K562 (cell line): ENCODE results near the gene CCT7. TPM values are rescaled to one million over a fixed set of nuclear protein-coding genes. Genes with fewer than 3 reads are reported as not detected.

ENCODE experiments used
- ATAC-seq: fragments of 200-7000 bp; cut with Tn5 transposase; 3 replicates; pipeline ENCODE4 v1.9.1; 2020; ENCODE audit warnings: moderate library complexity
- BruUV-seq: library from RNA; stranded (reverse); fragments of 400-500 nt; replicated peaks from 2 replicates; lab custom pipeline; 2021; lab: Mats Ljungman, UMichigan
- CTCF ChIA-PET: fragments of 300-600 bp; formaldehyde crosslinking; extraction: SDS; loops from one replicate; lab custom pipeline; 2021; ENCODE audit warnings: low intra/inter-chr PET ratio; lab: Yijun Ruan, JAX
- POLR2A ChIA-PET: fragments of 300-600, 350-650 bp; sonication (Branson Sonifier 250); formaldehyde crosslinking; extraction: SDS; loops from one replicate; lab custom pipeline; 2021; ENCODE audit warnings: antibody characterized with exemption, inconsistent platforms; lab: Yijun Ruan, JAX
- DNase-seq, 4 experiments: peaks; one replicate each; pipeline versions ENCODE4 v3.0.0 to v3.0.0-alpha.2; 2011 to 2018; ENCODE audit warnings: low spot score in 3 of 4, mixed read lengths in 3 of 4; ENCODE audit errors: extremely low read depth in 1 of 4
- FAIRE-seq: peaks from 2 replicates; lab custom pipeline; 2011; peaks lifted over from hg19 to GRCh38; lab: Jason Lieb, UNC
- H2AFZ ChIP-seq: 2 replicates; pipeline ENCODE4 v1.6.0; 2011; ENCODE audit warnings: low read depth, low read length, control low read depth, inconsistent platforms
- H3K27ac ChIP-seq: fragments of 200-600 bp; 3 replicates; pipeline ENCODE4 v1.8.0; 2011; ENCODE audit warnings: low read depth, mild to moderate bottlenecking, control low read depth, inconsistent platforms, low read length, moderate library complexity, mixed read lengths; ENCODE audit errors: extremely low read depth
- H3K27me3 ChIP-seq, 2 experiments: fragments of 300-600 bp in 1 of 2; 2 replicates in 1 of 2; 3 replicates in 1 of 2; pipeline versions ENCODE4 v1.6.0 to v1.8.0; 2011; ENCODE audit warnings: inconsistent platforms in 2 of 2, low read length in 2 of 2, mild to moderate bottlenecking in 1 of 2, mixed read lengths in 1 of 2, moderate library complexity in 1 of 2; ENCODE audit not compliant: control insufficient read depth in 2 of 2, insufficient read depth in 2 of 2
- H3K36me3 ChIP-seq: fragments of 300-600 bp; 3 replicates; pipeline ENCODE4 v1.8.0; 2011; ENCODE audit warnings: mild to moderate bottlenecking, low read length, inconsistent platforms; ENCODE audit not compliant: control insufficient read depth, insufficient read depth
- H3K4me1 ChIP-seq, 2 experiments: fragments of 200-600 bp in 1 of 2; replicated peaks in 1 of 2; 2 replicates in 1 of 2; 3 replicates in 1 of 2; pipeline versions ENCODE4 v1.5.1 to v1.8.0; 2011; ENCODE audit warnings: inconsistent platforms in 2 of 2, low read length in 2 of 2, mild to moderate bottlenecking in 1 of 2, mixed read lengths in 1 of 2, moderate library complexity in 1 of 2; ENCODE audit not compliant: control insufficient read depth in 2 of 2, insufficient read depth in 2 of 2
- H3K4me2 ChIP-seq: 2 replicates; pipeline ENCODE4 v1.6.1; 2011; ENCODE audit warnings: low read length, control low read depth, inconsistent platforms, mixed read lengths; ENCODE audit not compliant: insufficient read depth
- H3K4me3 ChIP-seq: fragments of 200-600 bp; sonication (generic), shearing (Covaris generic); 2 replicates; pipeline ENCODE4 v1.5.1; 2016; ENCODE audit warnings: control low read depth, inconsistent platforms
- H3K79me2 ChIP-seq: fragments of 200-600 bp; 3 replicates; pipeline ENCODE4 v1.8.0; 2011; ENCODE audit warnings: low read length, inconsistent platforms; ENCODE audit not compliant: control insufficient read depth, insufficient read depth
- H3K9ac ChIP-seq, 2 experiments: 2 replicates each; pipeline versions ENCODE4 v1.6.0 to v1.6.1; 2011; ENCODE audit warnings: low read depth in 2 of 2, low read length in 2 of 2, control low read depth in 1 of 2, inconsistent platforms in 1 of 2, mild to moderate bottlenecking in 1 of 2, mixed read lengths in 1 of 2; ENCODE audit not compliant: insufficient read depth in 1 of 2
- H3K9me1 ChIP-seq: one replicate; pipeline ENCODE4 v1.6.0; 2011; ENCODE audit warnings: inconsistent platforms, mild to moderate bottlenecking, low read length, moderate library complexity; ENCODE audit not compliant: control insufficient read depth, insufficient read depth
- H3K9me3 ChIP-seq: replicated peaks from 2 replicates; pipeline ENCODE4 v1.5.1; 2011; ENCODE audit warnings: low read depth, low read length, inconsistent platforms; ENCODE audit not compliant: control insufficient read depth, insufficient read depth
- H4K20me1 ChIP-seq: replicated peaks from 2 replicates; pipeline ENCODE4 v1.6.1; 2011; ENCODE audit warnings: low read length, inconsistent platforms, mixed read lengths; ENCODE audit not compliant: control insufficient read depth, insufficient read depth
- ARID3B ChIP-seq: fragments of 250-450 bp; sonication (Bioruptor Pico); IDR thresholded peaks from 2 replicates; pipeline ENCODE4 v1.4.0; 2020; ENCODE audit warnings: borderline replicate concordance
- BRF1 ChIP-seq: IDR thresholded peaks from 3 replicates; pipeline ENCODE4 v1.6.1; 2011; ENCODE audit warnings: borderline replicate concordance, mild to moderate bottlenecking; ENCODE audit not compliant: insufficient read length; ENCODE audit errors: extremely low read depth
- SMAD4 ChIP-seq: fragments of 250-450 bp; sonication (Bioruptor Pico); conservative IDR thresholded peaks from 2 replicates; pipeline ENCODE4 v1.8.0; 2021; ENCODE audit warnings: inconsistent platforms, mild to moderate bottlenecking, moderate library complexity
- SMARCA5 ChIP-seq: fragments of 450-650 bp; IDR thresholded peaks from 2 replicates; pipeline ENCODE4 v1.6.1; 2016
- STAT5B ChIP-seq: fragments of 250-450 bp; sonication (Bioruptor Pico); IDR thresholded peaks from 2 replicates; pipeline ENCODE4 v1.8.0; 2021; ENCODE audit warnings: mild to moderate bottlenecking, inconsistent platforms
- YY1 ChIP-seq, 3 experiments: IDR thresholded peaks; 2 replicates each; pipeline ENCODE4 v1.6.1; 2011; ENCODE audit warnings: low read length in 2 of 3, mild to moderate bottlenecking in 2 of 3, moderate library complexity in 2 of 3, borderline replicate concordance in 1 of 3, control low read depth in 1 of 3, low read depth in 1 of 3; ENCODE audit not compliant: insufficient read depth in 3 of 3, insufficient replicate concordance in 2 of 3, control insufficient read depth in 1 of 3, insufficient read length in 1 of 3; ENCODE audit errors: extremely low read depth in 1 of 3
- ZBTB17 ChIP-seq: fragments of 450-650 bp; formaldehyde crosslinking; IDR thresholded peaks from 2 replicates; pipeline ENCODE4 v1.4.0; 2020; ENCODE audit warnings: mild to moderate bottlenecking
- WGBS: fragments of 100-300 bp; shearing (Covaris generic); methylation state at CpG from one replicate; pipeline ENCODE4 v1.1.6; 2016; ENCODE audit warnings: low coverage, mixed read lengths; ENCODE audit not compliant: insufficient coverage; ENCODE audit errors: missing lambda C conversion rate; 5-methylcytosine and 5-hydroxymethylcytosine counted together
- in situ Hi-C: fragments of 300-500 bp; cut with MboI; formaldehyde crosslinking; loops from 4 replicates; pipeline ENCODE4 v1.15.0; 2018; ENCODE audit warnings: inconsistent platforms, mixed read lengths
- intact Hi-C: fragments of 100-400 bp; cut with micrococcal nuclease; formaldehyde crosslinking; loops from 2 replicates; pipeline ENCODE4 v1.14.2; 2022
- polyA plus RNA-seq, 8 experiments: library from polyadenylated mRNA; depleted of rRNA in 4 of 8; stranded (reverse) in 5 of 8; unstranded in 3 of 8; fragments of >200 nt; fragmentation: Nextera tagmentation in 2 of 8; fragmentation: Illumina TruSeq in 1 of 8; extraction: Ambion mirVana in 2 of 8; extraction: Trizol in 1 of 8; gene quantifications; 2 replicates each; pipeline versions ENCODE4 v1.2.1 to v1.2.3, GENCODE V29; 2011 to 2014; ENCODE audit warnings: inconsistent platforms in 1 of 8, missing spikeins in 1 of 8
- total RNA-seq, 7 experiments: library from RNA; depleted of rRNA in 6 of 7; stranded (reverse); fragments of >200 nt in 6 of 7; fragmentation: Illumina TruSeq in 2 of 7; extraction: Trizol in 2 of 7; gene quantifications; 2 replicates each; pipeline versions ENCODE4 v1.2.1 to v1.2.3, GENCODE V29; 2011 to 2021; ENCODE audit warnings: low replicate concordance in 1 of 7

The CCT7 gene
- total and polyA plus RNA-seq, 9 of the 15 experiments (the other 6 are each of a cell fraction or from before 2014, with no cell fraction given), result 326 to 856 (median 638) TPM

- ATAC-seq (no peak), FAIRE-seq (no peak), DNase-seq (no peak)
- intact Hi-C loops (no loop called here), in situ Hi-C loops (no loop called here)
- no peak overlapping the region for H3K4me2 ChIP-seq
- H3K27ac ChIP-seq, result no peak overlapping the region
- H3K36me3 ChIP-seq, result no peaks in the 10 kb centered on the region
- H3K4me3 ChIP-seq, result no peak overlapping the region
- no peak overlapping the region for H2AFZ ChIP-seq
- 29% methylated on average over 38 of the region's 38 CpGs for WGBS
- TF ChIP-seq SMARCA5 (no peak), STAT5B (CRISPR knock-in tag) (no peak), BRF1 (no peak)
- ChIA-PET POLR2A (interaction anchor here (0.6 kb wide), 1 partner anchor 9 kb away, joined by 3 read pairs; no protein-coding TSS in a partner anchor), CTCF (no interaction called here)
- H3K4me1 ChIP-seq, result peaks cover 0 to 28% of the 10 kb centered on the region in 2 experiments; a peak in 2 of 5 replicates
- BruUV-seq, result no TSS peak
- no peaks in the 10 kb centered on the region for H3K79me2 ChIP-seq
- peaks cover 3% of the 10 kb centered on the region; the same call in 1 of the 2 replicates for H4K20me1 ChIP-seq
- H3K9ac ChIP-seq, result no peak overlapping the region
- H3K9me1 ChIP-seq, result peaks cover 2% of the 10 kb centered on the region
- no peaks in the 10 kb centered on the region for H3K9me3 ChIP-seq
- peaks cover 5 to 37% of the 10 kb centered on the region in 2 experiments; a peak in 4 of 5 replicates for H3K27me3 ChIP-seq
These were observed 58.3 kb downstream of the CCT7 start for GRCh38 chr2:73292316-73292905.

GRCh38 chr2:73292906-73293533 lies 58.9 kb downstream of the CCT7 start:
- Histone ChIP-seq H3K9me1 (peaks cover 2% of the 10 kb centered on the region), H3K36me3 (no peaks in the 10 kb centered on the region), H3K4me2 (no peak overlapping the region), H3K9me3 (no peaks in the 10 kb centered on the region), H2AFZ (no peak overlapping the region), H4K20me1 (peaks cover 3% of the 10 kb centered on the region; the same call in 1 of the 2 replicates), H3K9ac (no peak overlapping the region; a peak in 1 of 4 replicates), H3K27ac (no peak overlapping the region), H3K4me1 (peaks cover 0 to 28% of the 10 kb centered on the region in 2 experiments; a peak in 2 of 5 replicates), H3K79me2 (no peaks in the 10 kb centered on the region), H3K27me3 (peaks cover 5 to 41% of the 10 kb centered on the region in 2 experiments; a peak in 4 of 5 replicates), H3K4me3 (peak overlapping the region; percentile 36; the same call in 1 of the 2 replicates)
- in situ Hi-C loops (no loop called here), intact Hi-C loops (no loop called here)
- WGBS, result 21% methylated on average over 24 of the region's 64 CpGs
- FAIRE-seq, result no peak
- DNase-seq, result no peak
- TF ChIP-seq SMAD4 (no peak), ARID3B (CRISPR knock-in tag) (no peak), YY1 (IDR thresholded peaks at IDR 0.05; ENCODE audit: borderline replicate concordance in 1 of 3, control insufficient read depth in 1 of 3, extremely low read depth in 1 of 3, insufficient read depth in 3 of 3, insufficient read length in 1 of 3, insufficient replicate concordance in 2 of 3, low read depth in 1 of 3, low read length in 2 of 3) (no peak), ZBTB17 (no peak)
- ATAC-seq, result no peak
- BruUV-seq, result no TSS peak
- CTCF ChIA-PET, result interaction anchor here (0.7 kb wide), 1 partner anchor 15 kb away, joined by 3 read pairs; no protein-coding TSS in a partner anchor
- POLR2A ChIA-PET, result no interaction called here
